ENCODE measurements around the gene F12. TPM values are rescaled to one million over a fixed set of nuclear protein-coding genes. Genes with fewer than 3 reads are reported as not detected.
"Not testable (repeated sequence)": the region's sequence is repeated elsewhere in the genome, so short reads cannot be mapped to it uniquely, and the experiment has no call there.

The F12 gene
- total RNA-seq, 1 experiment from 2014 or later: 30.0 TPM

- no peak for DNase-seq (ENCODE audit: low read depth, low spot score)
- POLR2A ChIA-PET: no interaction called here
- no TSS peak for BruUV-seq (replicated peaks)
Observed at GRCh38 chr5:177421062-177421798, 11.9 kb upstream of the F12 start.

GRCh38 chr5:177420472-177420871 lies 11.1 kb upstream of the F12 start:
- ATAC-seq; H3K4me2 ChIP-seq (ENCODE audit: low read length); H3K4me3 ChIP-seq (replicated peaks in 1 of 2; ENCODE audit: low read depth in 1 of 2, low read length in 2 of 2); DNase-seq (ENCODE audit: low read depth, low spot score); H3K79me2 ChIP-seq (ENCODE audit: insufficient read depth, low read length); H3K9me3 ChIP-seq (ENCODE audit: control insufficient read depth in 1 of 2, insufficient read depth in 1 of 2, low read depth in 1 of 2, low read length in 2 of 2); intact Hi-C loops (cut with micrococcal nuclease); H3K27ac ChIP-seq (ENCODE audit: low read depth, low read length); H2AFZ ChIP-seq (ENCODE audit: low read depth, low read length, poor library complexity, severe bottlenecking); RAD21 ChIA-PET (ENCODE audit: low non-redundant PET in 1 of 2, low total read pairs in 2 of 2, uncharacterized antibody in 2 of 2, unreplicated experiment in 2 of 2); H4K20me1 ChIP-seq (ENCODE audit: insufficient read depth); H3K9ac ChIP-seq (ENCODE audit: low read length); H3K9me2 ChIP-seq (ENCODE audit: insufficient read depth); POLR2A ChIA-PET; H3K27me3 ChIP-seq (ENCODE audit: insufficient read depth, low read length); CTCF ChIA-PET; H3K4me1 ChIP-seq (ENCODE audit: control insufficient read depth in 1 of 2, insufficient read depth in 2 of 2, low read length in 2 of 2); H3K36me3 ChIP-seq (ENCODE audit: control insufficient read depth in 1 of 2, insufficient read depth in 2 of 2, low read length in 2 of 2); BruUV-seq (replicated peaks): not testable (repeated sequence)

More at GRCh38 chr5:177421062-177421798, 11.9 kb upstream of the F12 start:
- H3K27ac ChIP-seq (ENCODE audit: low read depth, low read length): no peak overlapping the region
- RAD21 ChIA-PET (ENCODE audit: low non-redundant PET in 1 of 2, low total read pairs in 2 of 2, uncharacterized antibody in 2 of 2, unreplicated experiment in 2 of 2): no interaction called here
- H3K4me1 ChIP-seq (ENCODE audit: control insufficient read depth in 1 of 2, insufficient read depth in 2 of 2, low read length in 2 of 2): peaks cover 7 to 10% of the 10 kb centered on the region in 2 experiments
- no peaks in the 10 kb centered on the region for H3K27me3 ChIP-seq (ENCODE audit: insufficient read depth, low read length)
- no peak overlapping the region for H2AFZ ChIP-seq (ENCODE audit: low read depth, low read length, poor library complexity, severe bottlenecking)
- ATAC-seq: no peak
- H3K9me2 ChIP-seq (ENCODE audit: insufficient read depth): no peaks in the 10 kb centered on the region
- no peaks in the 10 kb centered on the region for H3K79me2 ChIP-seq (ENCODE audit: insufficient read depth, low read length)
- no peak overlapping the region for H3K9ac ChIP-seq (ENCODE audit: low read length)
- no peaks in the 10 kb centered on the region for H3K9me3 ChIP-seq (ENCODE audit: control insufficient read depth in 1 of 2, insufficient read depth in 1 of 2, low read depth in 1 of 2, low read length in 2 of 2)
- intact Hi-C loops (cut with micrococcal nuclease): no loop called here
- H3K4me2 ChIP-seq (ENCODE audit: low read length): no peak overlapping the region
- no peaks in the 10 kb centered on the region for H4K20me1 ChIP-seq (ENCODE audit: insufficient read depth)
- TF ChIP-seq ZBTB33 (IDR thresholded peaks at IDR 0.05; ENCODE audit: extremely low read depth, insufficient replicate concordance, low read length): no peak
- no peak for TF ChIP-seq ZNF274 (IDR thresholded peaks at IDR 0.05; ENCODE audit: low read depth, low read length)
- TF ChIP-seq MAX (IDR thresholded peaks at IDR 0.05): no peak
- no peak for TF ChIP-seq SIN3A (IDR thresholded peaks at IDR 0.05; ENCODE audit: low read depth)
- no peak for TF ChIP-seq TCF7L2 (IDR thresholded peaks at IDR 0.05; ENCODE audit: borderline replicate concordance, extremely low read depth, insufficient read depth, insufficient read length)
- no peak for TF ChIP-seq CTCF (IDR thresholded peaks at IDR 0.05 in 2 of 3, conservative IDR thresholded peaks at IDR 0.05 in 1 of 3; ENCODE audit: borderline replicate concordance in 1 of 3, insufficient read depth in 1 of 3, low read depth in 2 of 3, low read length in 2 of 3)
- TF ChIP-seq POLR2A (IDR thresholded peaks at IDR 0.05; ENCODE audit: borderline replicate concordance, extremely low read depth, insufficient read depth, insufficient read length): no peak
- no peak for TF ChIP-seq SP1 (IDR thresholded peaks at IDR 0.05; ENCODE audit: low read depth)
- TF ChIP-seq CBX3 (IDR thresholded peaks at IDR 0.05; ENCODE audit: low read depth): no peak
- TF ChIP-seq POLR2AphosphoS5 (IDR thresholded peaks at IDR 0.05; ENCODE audit: low read depth, low read length): no peak
- no peak overlapping the region for H3K4me3 ChIP-seq (replicated peaks in 1 of 2; ENCODE audit: low read depth in 1 of 2, low read length in 2 of 2)
- CTCF ChIA-PET: interaction anchor here (1.2 kb wide), 1 partner anchor 17 kb away, joined by 3 read pairs; no protein-coding TSS in a partner anchor
- H3K36me3 ChIP-seq (ENCODE audit: control insufficient read depth in 1 of 2, insufficient read depth in 2 of 2, low read length in 2 of 2): no peaks in the 10 kb centered on the region
